Measurements from ENCODE around the gene UST.
"Not testable (repeated sequence)": the region's sequence is repeated elsewhere in the genome, so short reads cannot be mapped to it uniquely, and the experiment has no call there.

Gene UST

DNA sequence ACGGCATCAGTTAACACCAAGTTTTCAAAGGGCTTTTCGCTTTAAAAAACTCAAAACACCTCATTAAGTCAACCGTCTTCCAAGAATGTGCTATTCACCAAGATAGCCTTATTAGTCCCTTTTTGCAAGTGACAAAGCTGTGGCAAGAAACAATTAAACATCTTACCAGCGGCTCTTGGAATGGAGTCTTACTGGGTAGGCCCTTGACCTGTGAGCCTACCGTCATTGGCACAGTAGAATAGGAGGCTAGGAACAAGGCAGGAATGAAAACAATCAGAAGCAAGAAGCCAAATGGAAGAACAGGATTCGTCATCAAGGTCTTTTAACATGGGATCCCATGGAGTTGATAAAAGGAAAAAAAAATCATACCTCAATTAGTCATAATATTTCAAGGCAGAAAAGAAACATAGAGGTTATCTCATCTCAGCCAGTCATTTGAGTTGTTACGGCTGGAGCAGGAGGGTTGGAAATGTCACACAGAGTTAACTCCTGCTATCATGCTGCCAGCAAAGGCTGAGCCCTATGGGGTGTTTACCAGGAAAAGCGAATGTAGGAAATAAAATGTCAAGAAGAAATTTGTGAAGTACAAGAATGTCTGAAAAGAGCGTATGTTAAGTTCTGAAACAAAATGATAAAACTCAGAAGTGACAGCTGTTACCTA is 236.4 kb downstream of the UST start:
- no peak for DNase-seq

DNA sequence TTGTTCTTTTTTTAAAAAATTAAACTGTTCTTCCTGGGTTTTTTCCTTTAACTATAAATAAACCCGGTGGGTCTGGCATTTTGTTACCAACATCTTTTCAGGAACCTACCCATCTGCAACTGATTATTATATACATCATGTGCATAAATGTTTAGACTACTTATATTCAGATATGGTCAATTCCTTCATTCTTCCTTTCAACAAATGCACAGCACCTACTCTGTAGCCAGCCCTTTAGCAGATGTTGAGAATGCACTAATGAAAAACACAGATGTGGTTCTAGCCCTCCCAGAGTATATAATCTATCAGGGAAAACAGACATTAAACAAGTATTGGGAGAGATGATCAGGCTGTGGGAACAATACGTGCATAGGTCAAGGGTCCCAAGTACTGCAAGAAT is 237.1 kb downstream of the UST start:
- DNase-seq: no peak

DNA sequence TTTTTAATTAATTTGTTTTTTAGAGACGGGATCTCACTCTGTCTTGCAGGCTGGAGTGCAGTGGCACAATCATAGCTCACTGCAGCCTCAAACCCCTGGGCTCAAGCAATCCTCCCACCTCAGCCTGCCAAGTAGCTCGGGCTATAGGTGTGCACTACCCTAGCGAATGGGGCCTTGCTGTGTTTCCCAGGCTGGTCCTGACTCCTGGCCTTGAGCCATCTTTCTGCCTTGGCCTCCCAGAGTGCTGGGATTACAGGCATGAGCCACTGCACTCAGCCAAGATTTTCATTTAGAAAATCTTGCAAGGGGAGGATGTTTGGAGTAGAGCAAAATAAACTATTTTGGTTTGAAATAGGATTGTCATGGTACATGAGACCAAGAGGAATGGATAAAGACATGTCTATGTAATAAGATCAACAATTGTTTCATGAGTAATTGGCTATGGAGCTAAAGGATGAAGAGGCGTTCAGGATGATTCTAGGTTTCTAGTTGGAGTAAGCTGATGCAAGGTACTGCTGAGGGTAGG is 237.8 kb downstream of the UST start:
- DNase-seq: no peak

DNA sequence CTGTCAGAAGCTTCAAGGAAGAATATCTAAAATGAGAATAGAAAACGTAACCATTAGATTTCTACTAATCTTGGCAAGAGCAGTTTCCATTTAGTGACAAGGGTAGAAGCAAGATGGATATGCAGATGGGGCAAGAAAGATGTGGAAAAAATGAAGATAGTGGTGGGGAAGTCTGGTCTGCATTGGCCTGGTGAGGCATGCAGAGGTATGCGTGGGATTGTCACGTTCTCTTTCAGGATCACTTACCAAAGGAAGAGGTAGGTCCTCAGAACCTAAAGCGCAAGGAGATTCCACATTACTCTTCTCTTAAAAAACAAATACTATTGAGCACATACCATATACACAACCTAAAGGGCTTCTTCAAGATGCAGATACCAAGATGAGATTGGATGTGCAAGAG is 238.7 kb downstream of the UST start:
- DNase-seq: no peak

DNA sequence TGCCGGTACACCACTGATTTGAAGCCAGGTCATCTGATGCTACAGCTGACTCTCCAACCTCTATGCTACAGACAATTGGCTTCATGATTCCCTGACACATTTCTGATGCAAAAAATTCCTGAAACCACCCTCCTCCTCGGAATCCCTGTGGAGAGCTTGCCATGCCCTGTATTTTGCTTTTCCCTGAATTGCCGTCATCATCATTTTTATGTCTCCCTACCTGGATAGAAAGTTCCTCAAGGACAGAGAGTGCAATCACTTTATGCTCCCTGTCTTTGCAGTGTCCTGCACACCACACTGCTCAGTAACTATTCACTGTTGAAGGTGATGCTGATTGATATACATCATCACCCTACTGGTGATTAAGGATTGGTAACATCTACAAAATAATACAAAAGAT is 239.8 kb downstream of the UST start:
- DNase-seq: no peak

DNA sequence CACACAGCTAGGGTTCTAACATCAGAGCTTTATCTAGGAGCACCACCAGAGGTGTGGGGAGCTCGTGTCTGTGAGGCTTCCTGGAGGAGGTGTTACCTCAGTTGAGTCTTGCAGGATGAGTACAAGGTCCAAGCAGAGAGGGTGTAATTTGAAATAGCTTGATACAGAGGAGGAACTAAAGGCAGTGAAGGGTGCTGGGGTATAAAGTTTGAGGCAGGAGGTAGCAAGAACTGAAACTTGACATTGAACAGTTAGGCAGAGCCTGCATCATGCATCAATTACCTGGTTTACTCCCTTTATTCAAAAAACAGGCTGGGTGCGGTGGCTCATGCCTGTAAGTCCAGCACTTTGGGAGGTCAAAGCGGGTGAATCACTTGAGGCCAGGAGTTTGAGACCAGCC is 241.2 kb downstream of the UST start:
- no peak for DNase-seq

DNA sequence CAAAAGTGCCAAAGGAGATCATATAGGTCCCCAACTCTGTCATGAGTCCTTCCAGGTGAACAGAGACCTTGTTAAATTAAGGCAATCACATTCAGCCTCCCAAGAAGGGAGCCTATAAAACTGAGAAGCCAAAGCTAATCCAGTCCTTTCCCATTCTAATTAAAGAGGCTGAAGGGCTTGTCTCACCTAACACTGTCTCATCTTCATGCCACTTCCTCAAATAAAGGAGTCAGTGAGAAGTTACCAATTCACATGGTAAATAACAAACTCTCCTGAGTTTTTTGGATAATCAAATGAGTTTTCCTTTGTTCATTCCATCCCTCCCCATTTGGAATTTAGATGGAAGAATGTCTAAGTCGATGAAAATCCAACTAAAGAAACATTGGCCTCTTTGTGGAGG is 242.8 kb downstream of the UST start:
- DNase-seq: no peak

DNA sequence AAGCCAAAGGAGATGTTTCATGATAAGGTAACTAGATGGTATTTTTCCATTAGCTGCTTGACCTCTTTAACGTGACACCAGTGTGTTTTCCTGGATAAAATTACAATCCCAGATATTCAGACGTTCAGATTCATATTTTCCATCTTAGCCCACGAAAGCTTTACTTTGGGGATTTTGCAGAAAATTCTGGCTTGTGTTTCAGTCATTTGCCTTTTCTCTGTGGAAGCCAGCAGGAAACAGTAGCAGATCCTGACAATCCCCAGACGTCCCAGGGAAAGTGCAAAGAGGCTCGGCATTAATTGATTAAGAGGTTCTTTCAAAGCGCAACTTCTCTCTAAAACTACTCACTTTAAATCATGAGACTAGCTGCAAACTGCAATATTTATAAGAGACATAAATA is 243.6 kb downstream of the UST start:
- DNase-seq: no peak

DNA sequence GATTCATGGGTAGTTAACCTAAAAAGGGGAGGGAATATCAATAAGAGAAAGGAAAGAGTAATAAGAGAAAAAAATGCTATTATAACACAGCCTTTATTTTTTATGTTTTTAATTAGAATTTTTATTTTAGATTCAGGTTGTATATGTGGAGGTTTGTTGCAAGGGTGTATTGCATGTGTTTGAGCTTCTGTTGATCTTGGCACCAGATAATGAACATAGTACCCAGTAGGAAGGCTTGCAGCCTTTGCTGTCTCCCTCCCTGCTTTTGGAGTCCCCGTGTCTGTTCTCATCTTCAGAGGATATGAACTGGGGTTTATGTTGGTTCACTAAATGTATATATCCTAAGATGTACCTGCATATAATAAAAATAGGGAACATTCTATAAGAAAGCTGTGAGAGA is 250.0 kb downstream of the UST start:
- DNase-seq: no peak

DNA sequence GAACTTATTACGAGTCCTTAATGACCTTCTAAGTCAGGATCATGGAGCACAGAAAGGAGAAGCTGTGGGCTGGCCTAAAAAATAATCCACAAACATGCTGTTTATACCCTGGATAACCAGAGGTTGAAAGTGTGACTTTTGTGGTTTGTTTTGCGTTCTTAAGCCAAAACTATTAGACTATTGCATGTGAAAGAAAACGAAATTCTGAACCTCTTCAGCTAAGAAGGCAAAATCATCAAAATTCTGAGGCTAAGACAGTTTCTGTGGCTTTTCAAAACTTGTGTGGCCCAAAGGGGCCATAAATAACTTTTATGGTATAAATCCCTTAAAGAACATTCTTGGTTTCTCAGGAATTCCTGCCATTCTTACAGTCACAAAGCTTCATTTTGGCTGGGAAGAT is 251.0 kb downstream of the UST start:
- DNase-seq: no peak

DNA sequence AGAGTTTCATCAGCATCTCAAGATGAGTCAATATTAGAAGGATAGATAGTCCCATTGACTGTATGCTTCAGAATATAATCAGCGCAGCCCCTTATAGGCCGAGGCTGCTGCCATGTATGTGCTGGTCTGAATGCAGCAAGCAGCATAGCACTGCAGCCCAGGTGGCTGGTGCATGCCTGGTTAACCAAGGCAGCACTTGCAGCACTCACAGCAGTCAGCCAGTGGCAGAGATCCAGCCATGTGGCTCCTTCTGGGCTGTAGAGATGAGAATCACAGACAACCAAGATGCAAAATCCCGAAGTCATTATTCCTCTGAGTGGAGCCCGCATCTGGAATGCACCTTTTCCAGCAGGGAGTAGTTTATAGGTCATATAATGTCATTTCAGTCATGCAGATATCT is 251.9 kb downstream of the UST start:
- no peak for DNase-seq

DNA sequence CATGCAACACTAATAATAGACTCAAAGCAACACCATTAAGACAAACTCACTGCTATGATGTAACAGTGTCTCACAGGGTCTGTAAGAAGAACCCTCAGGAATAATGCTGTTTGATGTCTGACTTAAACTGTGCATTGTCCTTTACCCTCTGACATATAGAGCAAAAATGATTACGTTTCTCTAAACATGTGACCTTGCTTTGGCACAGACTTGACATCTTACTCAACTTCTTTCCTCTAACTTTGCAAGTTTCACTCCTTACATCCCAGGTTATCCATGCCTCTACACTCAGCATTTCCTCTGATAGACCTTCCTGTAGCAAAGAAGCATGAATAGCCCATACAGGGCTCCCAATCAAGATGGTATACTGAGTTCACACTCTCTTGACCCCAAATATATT is 252.7 kb downstream of the UST start:
- DNase-seq: no peak

DNA sequence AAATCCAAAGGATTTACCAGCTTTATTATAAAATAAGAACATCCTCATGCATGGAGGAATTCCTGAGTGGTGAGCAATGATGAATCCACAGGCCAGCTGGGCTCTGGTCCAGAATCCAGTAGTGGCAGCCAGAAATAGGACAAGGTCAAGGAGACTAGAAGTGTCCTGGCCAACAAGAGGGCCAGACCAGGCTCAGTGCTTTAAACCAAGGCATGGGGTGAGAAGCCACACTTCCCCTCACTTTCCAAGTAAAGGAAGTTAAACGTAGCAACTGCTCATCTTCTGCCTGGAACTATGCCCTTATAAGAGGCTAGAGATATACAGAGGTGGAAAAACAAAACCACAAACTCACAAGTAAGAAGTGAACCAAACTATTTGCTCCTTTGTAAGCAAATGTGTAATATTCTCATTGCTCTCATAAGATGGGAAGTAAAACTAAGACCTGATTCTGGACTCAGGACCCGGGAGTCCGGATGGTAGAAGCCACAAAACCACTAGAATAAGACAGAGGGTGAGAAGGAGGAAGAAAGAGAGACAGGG is 253.2 kb downstream of the UST start:
- no peak for DNase-seq

DNA sequence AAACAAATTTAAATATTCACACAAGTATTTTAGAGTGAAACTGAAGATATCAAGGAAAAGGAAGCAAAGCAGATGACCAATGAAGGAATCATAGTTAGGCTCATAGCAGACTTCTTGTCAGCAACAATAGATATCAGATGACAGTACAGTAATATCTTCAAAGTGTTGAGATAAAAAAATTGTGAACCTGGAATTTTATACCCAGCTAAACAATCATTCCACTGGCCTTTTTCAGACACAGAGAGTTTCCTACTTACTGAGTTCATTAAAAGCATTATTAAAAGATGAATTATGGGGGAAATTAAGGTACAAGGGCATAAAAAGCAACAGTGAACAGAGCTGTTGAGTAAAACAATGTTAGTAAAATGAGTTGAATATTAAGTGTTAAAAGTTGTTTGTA is 254.6 kb downstream of the UST start:
- DNase-seq: no peak

DNA sequence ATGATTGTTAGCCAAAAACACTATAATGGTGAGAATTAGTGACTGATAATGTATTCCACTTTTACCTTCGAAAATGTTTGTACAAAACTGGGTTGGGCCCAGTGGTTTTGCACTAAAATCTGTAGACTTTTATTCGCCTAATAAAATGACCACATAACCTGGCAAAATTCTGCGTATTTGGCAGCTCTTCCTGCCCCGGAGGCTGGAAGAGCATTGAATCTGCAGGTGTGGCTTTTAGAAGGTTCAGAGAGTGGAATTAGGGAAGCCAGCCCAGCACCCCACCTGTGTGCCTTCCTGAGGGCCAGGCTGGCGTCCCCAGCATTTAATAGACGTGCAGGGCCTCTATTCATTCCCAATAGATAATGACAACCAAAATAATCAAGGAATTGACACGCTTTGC is 256.7 kb downstream of the UST start:
- no peak for DNase-seq

DNA sequence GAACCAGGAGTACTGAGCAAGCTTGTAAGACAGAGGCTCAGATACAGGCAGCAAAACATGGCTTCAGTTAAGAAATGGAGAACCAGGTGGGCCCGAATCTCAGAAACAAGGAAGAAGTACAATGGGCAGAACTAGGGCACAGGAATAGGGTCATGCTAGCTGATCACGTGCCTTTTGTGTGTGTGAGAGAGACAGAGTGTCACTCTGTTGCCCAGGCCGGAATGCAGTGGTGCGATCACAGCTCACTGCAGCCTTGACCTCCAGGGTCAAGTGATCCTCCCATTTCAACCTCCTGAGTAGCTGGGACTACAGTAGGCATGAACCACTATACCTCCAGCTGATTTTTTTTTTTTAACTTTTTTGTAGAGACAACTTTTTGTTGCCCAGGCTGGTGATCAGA is 257.8 kb downstream of the UST start:
- DNase-seq: no peak

DNA sequence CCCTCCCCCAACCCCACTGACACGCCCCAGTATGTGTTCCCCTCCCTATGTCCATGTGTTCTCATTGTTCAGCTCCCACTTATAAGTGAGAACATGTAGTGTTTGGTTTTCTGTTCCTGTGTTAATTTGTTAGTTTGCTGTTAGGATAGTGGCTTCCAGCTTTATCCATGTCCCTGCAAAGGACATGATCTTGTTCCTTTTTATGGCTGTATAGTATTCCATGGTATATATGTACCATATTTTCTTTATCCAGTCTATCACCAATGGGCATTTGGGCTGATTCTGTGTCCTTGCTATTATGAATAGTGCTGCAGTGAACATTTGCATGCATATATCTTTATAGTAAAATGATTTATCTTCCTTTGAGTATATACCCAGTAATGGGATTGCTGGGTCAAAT is 259.4 kb downstream of the UST start:
- DNase-seq: not testable (repeated sequence)

DNA sequence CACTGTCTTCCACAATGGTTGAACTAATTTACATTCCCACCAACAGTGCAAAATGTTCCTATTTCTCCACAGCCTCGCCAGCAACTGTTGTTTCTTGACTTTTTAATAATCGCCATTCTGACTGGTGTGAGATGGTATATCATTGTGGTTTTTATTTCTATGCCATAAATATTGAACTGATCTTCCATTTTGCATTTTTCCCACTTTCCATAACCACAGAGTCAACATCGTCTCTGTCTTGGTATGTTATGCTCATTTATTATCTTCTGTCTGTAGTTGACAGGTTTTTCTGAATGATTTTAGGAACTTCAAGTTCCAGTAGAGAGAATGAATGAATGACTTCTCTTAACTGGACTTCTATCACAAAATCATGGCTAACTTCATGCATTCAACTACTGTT is 259.8 kb downstream of the UST start:
- DNase-seq: no peak

DNA sequence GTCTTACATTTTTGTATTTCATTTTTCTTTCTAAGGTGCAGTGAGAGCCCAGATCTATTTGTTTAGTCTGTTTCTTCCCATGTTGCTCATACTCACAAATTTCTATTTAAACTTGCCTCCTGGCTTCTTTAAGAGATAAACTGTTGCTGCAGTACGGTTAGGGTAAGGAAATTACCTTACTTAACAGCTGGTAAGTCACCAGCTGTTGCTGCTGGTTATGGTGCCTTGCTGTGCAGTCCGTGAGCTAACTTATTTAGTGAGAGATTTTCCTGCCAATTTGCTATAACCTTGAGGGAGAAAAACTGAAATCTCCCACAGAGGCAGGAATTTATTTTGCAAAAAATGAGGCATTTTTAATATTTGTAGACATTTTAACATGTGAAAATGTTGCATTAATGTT is 261.0 kb downstream of the UST start:
- DNase-seq: no peak

DNA sequence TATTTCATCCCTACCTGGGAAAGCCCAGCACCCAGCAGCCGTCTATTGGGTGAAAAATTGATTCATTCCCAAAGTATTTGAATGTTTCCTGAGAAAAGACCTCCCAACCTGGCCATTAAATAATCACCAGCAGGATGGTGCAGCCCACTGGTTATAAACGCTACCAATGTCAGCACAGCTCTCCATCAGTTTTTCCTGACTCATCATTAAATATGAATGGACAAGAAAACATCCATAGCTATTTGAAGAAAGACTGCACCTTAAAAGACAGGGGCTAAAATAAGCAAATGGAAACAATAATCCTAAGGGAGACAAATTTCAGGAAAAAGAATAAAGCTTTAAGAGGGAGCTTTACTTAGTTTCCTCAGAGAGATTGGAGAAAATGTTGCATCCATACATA is 261.9 kb downstream of the UST start:
- DNase-seq: no peak

DNA sequence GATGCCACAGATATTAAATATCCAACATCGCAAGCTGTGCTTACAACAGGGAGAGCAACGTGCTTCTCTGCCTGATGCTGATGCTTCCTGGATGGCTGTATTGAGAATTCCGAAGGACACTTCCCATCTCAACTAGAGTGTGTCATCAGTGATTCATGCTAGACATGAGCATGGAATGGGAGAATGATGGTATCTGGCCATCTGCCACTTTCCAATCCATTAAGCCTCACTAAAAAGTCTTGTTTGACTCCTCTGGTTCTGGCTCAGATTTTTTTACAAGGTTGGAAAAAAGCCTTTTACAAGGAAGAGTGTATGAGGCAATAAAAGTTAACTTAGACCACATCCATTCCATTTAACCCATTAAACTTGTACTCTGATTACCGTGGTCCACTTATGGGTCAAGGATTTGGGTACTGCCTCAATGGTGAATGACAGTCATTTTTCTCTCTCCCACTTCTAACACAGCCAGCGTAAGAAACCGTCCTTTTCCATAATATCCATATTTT is 265.3 kb downstream of the UST start:
- DNase-seq: no peak

DNA sequence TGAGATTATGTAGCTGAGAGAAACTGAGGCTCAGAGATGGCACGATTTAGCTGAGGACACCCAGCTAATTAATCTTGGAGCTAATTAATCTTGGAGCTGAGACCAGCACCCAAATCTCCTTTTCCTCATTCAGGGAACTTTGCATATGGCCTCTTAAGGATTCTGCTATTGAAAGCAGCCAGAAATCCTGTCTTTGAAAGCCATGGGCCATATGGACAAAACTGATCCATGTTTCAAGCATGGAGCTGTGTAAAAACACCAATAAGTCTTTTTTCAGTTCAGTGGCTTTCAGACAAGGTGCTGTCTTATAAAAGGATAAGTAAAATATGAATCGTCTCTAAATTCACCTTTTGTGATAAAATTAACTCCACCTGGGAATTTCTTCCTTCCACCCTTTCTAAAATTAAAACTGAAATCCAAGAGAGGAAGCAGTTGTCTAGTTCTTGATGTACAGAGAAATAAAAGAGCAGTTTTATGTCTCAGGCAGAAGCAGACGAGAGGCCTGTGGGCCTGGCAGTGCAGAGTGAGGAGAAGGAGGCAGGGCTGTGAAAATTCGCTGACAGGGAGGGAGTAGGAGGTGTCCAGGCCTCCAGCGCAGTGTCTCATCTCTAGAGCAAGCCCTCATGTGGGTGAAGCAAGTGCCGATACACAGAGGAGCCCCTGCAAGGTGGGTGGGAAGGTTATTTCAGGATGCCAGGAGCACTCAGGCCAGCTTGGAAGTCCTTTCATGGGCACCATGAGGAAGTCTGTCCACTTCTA is 266.9 kb downstream of the UST start:
- no peak for DNase-seq

DNA sequence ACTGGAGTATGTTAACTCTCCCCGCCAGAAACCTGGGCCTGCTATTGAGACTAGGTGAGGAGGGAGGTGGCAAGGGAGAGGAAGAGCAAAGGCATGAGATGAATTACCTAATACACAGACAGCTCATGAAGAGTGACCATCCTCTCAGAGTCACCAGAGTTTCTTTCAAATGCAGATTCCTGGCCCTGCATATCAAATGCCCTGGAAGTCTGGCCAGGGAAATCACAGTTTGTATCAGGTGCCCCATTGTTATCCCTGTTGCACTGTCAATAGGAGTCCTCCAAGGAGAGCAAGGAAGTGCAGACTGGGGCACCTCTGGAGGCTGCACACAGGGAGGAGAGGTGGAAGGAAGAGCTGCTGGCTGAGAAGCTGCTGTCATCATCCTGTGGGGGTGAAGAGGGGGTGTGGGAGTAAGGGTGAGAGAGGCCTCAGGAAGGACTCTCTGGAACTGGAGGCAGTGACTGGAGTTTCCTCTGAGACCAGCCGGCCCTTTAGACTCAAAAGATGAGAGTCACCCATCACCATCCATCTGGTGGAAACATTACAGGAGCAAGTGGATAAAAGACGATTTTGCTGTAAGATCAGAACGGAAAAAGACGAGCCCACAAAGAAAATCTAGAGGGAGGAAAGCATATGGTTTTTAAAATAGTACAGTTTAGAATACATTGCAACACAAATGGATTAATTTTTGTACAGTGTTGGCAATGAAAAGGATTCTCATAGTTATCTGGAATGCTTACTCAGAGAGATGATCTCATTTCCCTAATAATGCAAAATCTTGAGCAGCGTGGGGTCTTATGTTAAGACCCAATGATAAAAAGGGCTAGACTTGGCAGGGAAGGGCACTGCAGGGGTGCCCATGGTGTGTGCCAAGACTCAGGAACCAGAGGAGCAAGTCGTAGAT is 268.1 kb downstream of the UST start:
- DNase-seq: no peak
